ENCODE measurements around the gene VWA5A.

Gene VWA5A

DNA sequence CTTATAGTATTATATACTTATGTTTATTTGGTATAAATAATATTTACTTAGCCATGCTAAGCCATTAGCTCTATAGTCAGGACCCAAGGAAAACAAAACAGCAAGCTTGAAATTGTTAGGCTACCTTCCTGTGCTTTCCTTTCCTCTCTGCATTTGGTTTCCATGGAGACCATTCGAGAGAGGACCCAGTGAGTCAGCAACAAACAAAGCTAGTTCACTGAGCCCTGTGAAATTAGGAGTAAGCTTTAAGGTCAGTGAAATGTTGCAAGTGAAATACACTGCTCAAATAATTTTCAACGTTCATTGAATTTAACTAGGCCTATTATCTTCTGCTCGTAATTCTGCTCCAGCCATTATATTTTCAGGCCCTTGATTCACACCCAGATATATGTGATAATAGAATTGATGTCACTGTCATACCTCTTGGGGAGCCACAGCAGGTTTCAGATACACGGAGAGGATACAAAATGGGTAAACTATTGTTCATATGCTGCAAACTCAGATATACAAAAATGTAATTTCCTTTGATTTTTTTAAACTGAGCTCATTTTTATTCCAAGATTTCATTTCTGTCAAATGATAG is 58.8 kb downstream of the VWA5A start:
- no peaks in the 10 kb centered on the region for H3K36me3 ChIP-seq (ENCODE audit: insufficient read depth)
- H3K27ac ChIP-seq, result no peak overlapping the region
- H3K27me3 ChIP-seq (ENCODE audit: insufficient read depth, low read depth), result no peaks in the 10 kb centered on the region
- no peaks in the 10 kb centered on the region for H3K79me2 ChIP-seq (ENCODE audit: insufficient read depth, low read depth)
- H4K20me1 ChIP-seq (ENCODE audit: insufficient read depth), result no peaks in the 10 kb centered on the region
- TF ChIP-seq, protein P1, sequence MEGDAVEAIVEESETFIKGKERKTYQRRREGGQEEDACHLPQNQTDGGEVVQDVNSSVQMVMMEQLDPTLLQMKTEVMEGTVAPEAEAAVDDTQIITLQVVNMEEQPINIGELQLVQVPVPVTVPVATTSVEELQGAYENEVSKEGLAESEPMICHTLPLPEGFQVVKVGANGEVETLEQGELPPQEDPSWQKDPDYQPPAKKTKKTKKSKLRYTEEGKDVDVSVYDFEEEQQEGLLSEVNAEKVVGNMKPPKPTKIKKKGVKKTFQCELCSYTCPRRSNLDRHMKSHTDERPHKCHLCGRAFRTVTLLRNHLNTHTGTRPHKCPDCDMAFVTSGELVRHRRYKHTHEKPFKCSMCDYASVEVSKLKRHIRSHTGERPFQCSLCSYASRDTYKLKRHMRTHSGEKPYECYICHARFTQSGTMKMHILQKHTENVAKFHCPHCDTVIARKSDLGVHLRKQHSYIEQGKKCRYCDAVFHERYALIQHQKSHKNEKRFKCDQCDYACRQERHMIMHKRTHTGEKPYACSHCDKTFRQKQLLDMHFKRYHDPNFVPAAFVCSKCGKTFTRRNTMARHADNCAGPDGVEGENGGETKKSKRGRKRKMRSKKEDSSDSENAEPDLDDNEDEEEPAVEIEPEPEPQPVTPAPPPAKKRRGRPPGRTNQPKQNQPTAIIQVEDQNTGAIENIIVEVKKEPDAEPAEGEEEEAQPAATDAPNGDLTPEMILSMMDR (conservative IDR thresholded peaks at IDR 0.05; ENCODE audit: low read depth, low read length), result no peak
- no peak overlapping the region for H3K4me2 ChIP-seq
- H3K4me3 ChIP-seq (IDR thresholded peaks at IDR 0.05; ENCODE audit: insufficient read depth, low read depth, low read length), result no peak overlapping the region
- no peaks in the 10 kb centered on the region for H3K4me1 ChIP-seq (ENCODE audit: low read depth, poor library complexity, severe bottlenecking)
- H3K9ac ChIP-seq, result no peak overlapping the region
- H2AFZ ChIP-seq (ENCODE audit: low read depth), result no peak overlapping the region

DNA sequence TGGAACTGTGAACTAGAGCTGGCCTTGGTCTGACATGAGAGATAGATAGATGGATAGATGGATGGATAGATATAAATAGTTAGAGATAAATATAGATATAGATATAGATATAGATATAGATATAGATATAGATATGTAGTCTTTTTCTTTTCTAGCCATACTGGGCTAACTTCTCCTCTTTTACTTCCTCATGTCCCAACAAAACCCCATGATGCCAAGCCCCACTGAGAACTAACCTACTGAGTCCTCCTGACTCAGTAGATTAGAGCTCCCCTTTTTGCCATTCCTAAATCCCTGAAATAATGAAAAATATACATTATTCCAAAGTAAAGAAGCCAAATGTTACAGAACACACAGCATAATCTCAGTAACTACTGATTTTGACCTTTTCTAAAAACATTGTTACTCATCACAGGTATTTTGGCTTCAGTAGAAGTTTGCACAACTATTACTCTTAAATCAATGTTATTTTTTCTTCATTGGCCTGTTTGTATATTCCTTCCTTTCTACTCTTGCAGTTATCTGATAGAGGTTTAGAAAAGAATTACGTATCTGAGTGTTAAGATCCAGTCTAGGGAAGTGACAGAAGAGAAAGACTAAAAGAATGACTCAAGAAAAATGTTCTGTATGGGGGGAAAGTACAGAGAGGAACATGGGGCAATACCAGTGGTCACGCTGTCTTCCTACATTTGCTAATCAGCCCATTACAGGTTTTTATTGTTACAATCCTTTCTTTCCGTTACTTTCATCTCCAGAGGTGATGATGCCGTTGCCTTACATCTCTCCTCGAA is 61.9 kb downstream of the VWA5A start:
- Histone ChIP-seq H3K4me3 (IDR thresholded peaks at IDR 0.05; ENCODE audit: insufficient read depth, low read depth, low read length) (no peak overlapping the region), H3K9ac (no peak overlapping the region), H3K27me3 (ENCODE audit: insufficient read depth, low read depth) (no peaks in the 10 kb centered on the region), H3K36me3 (ENCODE audit: insufficient read depth) (no peaks in the 10 kb centered on the region), H3K27ac (no peak overlapping the region), H4K20me1 (ENCODE audit: insufficient read depth) (no peaks in the 10 kb centered on the region), H2AFZ (ENCODE audit: low read depth) (no peak overlapping the region), H3K79me2 (ENCODE audit: insufficient read depth, low read depth) (no peaks in the 10 kb centered on the region), H3K4me2 (no peak overlapping the region), H3K4me1 (ENCODE audit: low read depth, poor library complexity, severe bottlenecking) (no peaks in the 10 kb centered on the region)
- TF ChIP-seq, protein P1 (conservative IDR thresholded peaks at IDR 0.05; ENCODE audit: low read depth, low read length), result no peak

DNA sequence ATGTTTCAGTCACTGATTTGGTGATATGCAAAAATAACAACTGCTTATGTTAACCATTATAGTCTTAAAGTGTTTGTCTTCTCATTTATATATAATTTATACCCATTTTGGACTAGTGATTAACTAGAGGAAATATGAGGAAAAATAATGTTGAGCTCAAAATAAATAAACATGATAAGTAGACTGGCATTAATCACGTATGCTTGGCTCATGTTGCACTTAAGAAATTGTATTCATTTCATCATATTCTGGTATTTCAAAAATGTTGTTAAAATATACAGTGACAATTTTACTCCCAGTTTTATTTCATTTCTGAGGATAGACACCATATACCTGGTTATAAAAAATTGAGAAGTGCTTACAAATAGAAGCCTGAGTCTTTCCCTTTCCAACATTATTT is 64.1 kb downstream of the VWA5A start:
- no peaks in the 10 kb centered on the region for H3K27me3 ChIP-seq (ENCODE audit: insufficient read depth, low read depth)
- H3K4me2 ChIP-seq, result no peak overlapping the region
- no peak overlapping the region for H2AFZ ChIP-seq (ENCODE audit: low read depth)
- H3K9ac ChIP-seq, result no peak overlapping the region
- TF ChIP-seq, protein P1 (conservative IDR thresholded peaks at IDR 0.05; ENCODE audit: low read depth, low read length), result no peak
- H3K36me3 ChIP-seq (ENCODE audit: insufficient read depth), result no peaks in the 10 kb centered on the region
- no peak overlapping the region for H3K27ac ChIP-seq
- no peaks in the 10 kb centered on the region for H3K4me1 ChIP-seq (ENCODE audit: low read depth, poor library complexity, severe bottlenecking)
- no peak overlapping the region for H3K4me3 ChIP-seq (IDR thresholded peaks at IDR 0.05; ENCODE audit: insufficient read depth, low read depth, low read length)
- H4K20me1 ChIP-seq (ENCODE audit: insufficient read depth), result no peaks in the 10 kb centered on the region
- H3K79me2 ChIP-seq (ENCODE audit: insufficient read depth, low read depth), result no peaks in the 10 kb centered on the region

GRCh38 chr11:124183068-124183467 is 67.8 kb downstream of the VWA5A start, which contains the start of gene OR10D3:
OR10D3 (plus strand) TSS chr11:124183345; CDS start chr11:124185270, 1,925 bp downstream.
- Histone ChIP-seq H3K4me3 (IDR thresholded peaks at IDR 0.05; ENCODE audit: insufficient read depth, low read depth, low read length) (no peak within 1 kb of the TSS), H3K79me2 (ENCODE audit: insufficient read depth, low read depth) (no peaks in the 10 kb centered on the region), H3K9ac (no peak within 1 kb of the TSS), H3K4me2 (no peak within 1 kb of the TSS), H3K27me3 (ENCODE audit: insufficient read depth, low read depth) (no peaks in the 10 kb centered on the region), H4K20me1 (ENCODE audit: insufficient read depth) (no peaks in the 10 kb centered on the region), H3K4me1 (ENCODE audit: low read depth, poor library complexity, severe bottlenecking) (no peaks in the 10 kb centered on the region), H3K36me3 (ENCODE audit: insufficient read depth) (no peaks in the 10 kb centered on the region), H3K27ac (no peak within 1 kb of the TSS), H2AFZ (ENCODE audit: low read depth) (no peak within 1 kb of the TSS)
- TF ChIP-seq, protein P1 (conservative IDR thresholded peaks at IDR 0.05; ENCODE audit: low read depth, low read length), result no peak

Measured in KMS-11 (cell line).